Gastrocnemius medialis (tissue), 4 donors: ENCODE measurements around the gene SEMA5B. TPM values are rescaled to one million over a fixed set of nuclear protein-coding genes. Genes with fewer than 3 reads are reported as not detected.

Experiments
- ATAC-seq, 2 donors: fragments of 150-250 bp; one replicate each; pipeline ENCODE4 v1.9.1; 2016
- DNase-seq, 2 donors: peaks; one replicate each; pipeline ENCODE4 v3.0.0-alpha.2; 2019
- H3K27ac ChIP-seq, 4 donors: fragments of 200-600 bp; sonication (generic); 1 replicate in 1 of 4; 2 replicates in 3 of 4; pipeline ENCODE4 v1.5.1; 2016 to 2018; ENCODE audit warnings: mild to moderate bottlenecking in 2 of 4, moderate library complexity in 1 of 4
- H3K27me3 ChIP-seq, 3 donors: fragments of 200-600 bp; sonication (generic) in 2 of 3; 1 replicate in 1 of 3; 2 replicates in 2 of 3; pipeline versions ENCODE4 v1.5.1 to v1.6.0; 2016 to 2019; ENCODE audit warnings: mild to moderate bottlenecking in 1 of 3, moderate library complexity in 1 of 3
- H3K36me3 ChIP-seq, 2 donors: fragments of 200-600 bp; sonication (generic) in 1 of 2; one replicate each; pipeline ENCODE4 v1.5.1; 2017 to 2018
- H3K4me1 ChIP-seq, 2 donors: fragments of 200-600 bp; sonication (generic) in 1 of 2; one replicate each; pipeline ENCODE4 v1.5.1; 2016 to 2017; ENCODE audit warnings: mild to moderate bottlenecking in 2 of 2
- H3K4me3 ChIP-seq, 4 donors: fragments of 200-600 bp; sonication (generic) in 3 of 4; 1 replicate in 1 of 4; 2 replicates in 3 of 4; pipeline ENCODE4 v1.5.1; 2016 to 2019; ENCODE audit warnings: mild to moderate bottlenecking in 2 of 4
- H3K9me3 ChIP-seq, 3 donors: fragments of 200-600 bp; sonication (generic) in 2 of 3; 1 replicate in 1 of 3; 2 replicates in 2 of 3; pipeline ENCODE4 v1.5.1; 2016 to 2019
- POLR2A ChIP-seq, 2 donors: fragments of 450-650 bp; IDR thresholded peaks; one replicate each; pipeline ENCODE4 v1.6.1; 2017; ENCODE audit warnings: antibody characterized with exemption in 2 of 2, mild to moderate bottlenecking in 2 of 2, moderate library complexity in 2 of 2
- in situ Hi-C, 4 donors: fragments of 200-750 bp; cut with MboI; loops; one replicate each; pipeline versions ENCODE4 v1.15.0 to v1.8.0; 2017; ENCODE audit warnings: low sequenced_read_pairs in 4 of 4
- intact Hi-C: fragments of 100-400 bp; cut with DNase I; formaldehyde crosslinking; loops from one replicate; pipeline ENCODE4 v1.15.1; 2023; ENCODE audit warnings: low total_unique reads
- total RNA-seq, 4 donors: library from RNA; depleted of rRNA; stranded (reverse); fragments of >200 nt; gene quantifications; one replicate each; pipeline versions ENCODE4 v1.1.0 to v1.2.3, GENCODE V29; 2016
- TF ChIP-seq, protein P1 (sequence below), 5 experiments: fragments of 450-650 bp in 3 of 5; fragments of 200-600 bp in 2 of 5; sonication (generic) in 2 of 5; IDR thresholded peaks in 4 of 5; conservative IDR thresholded peaks in 1 of 5; 1 replicate in 4 of 5; 2 replicates in 1 of 5; pipeline ENCODE4 v1.5.1; 2016 to 2019; ENCODE audit warnings: antibody characterized with exemption in 5 of 5, mild to moderate bottlenecking in 3 of 5, moderate library complexity in 3 of 5

The SEMA5B gene
- total RNA-seq, 4 donors from 2014 or later: 0.10 to 0.26 TPM; not detected in 2

DNA sequence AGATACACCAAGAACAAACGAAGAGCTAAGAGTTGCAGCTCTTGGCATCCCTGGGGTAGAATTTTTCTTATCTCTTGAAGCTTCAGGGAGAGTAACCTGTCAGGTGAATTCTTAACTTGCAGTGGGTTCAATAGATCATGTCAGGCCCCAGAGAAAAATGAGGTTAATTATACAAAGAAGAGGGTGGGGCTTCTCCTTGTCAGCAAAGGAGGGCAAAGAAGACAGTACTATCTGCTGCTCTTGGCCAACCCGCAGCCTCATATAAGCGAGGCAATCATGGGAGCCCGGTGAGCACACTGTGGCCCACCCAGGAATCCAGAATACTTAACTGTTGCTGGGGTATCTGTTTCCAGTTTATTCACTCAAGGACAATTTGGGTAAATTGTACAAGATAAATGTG lies 110.2 kb downstream of the SEMA5B start:
- DNase-seq: no peak
- peaks cover 15 to 27% (median 20%) of the 10 kb centered on the region in 3 donors for H3K27me3 ChIP-seq

DNA sequence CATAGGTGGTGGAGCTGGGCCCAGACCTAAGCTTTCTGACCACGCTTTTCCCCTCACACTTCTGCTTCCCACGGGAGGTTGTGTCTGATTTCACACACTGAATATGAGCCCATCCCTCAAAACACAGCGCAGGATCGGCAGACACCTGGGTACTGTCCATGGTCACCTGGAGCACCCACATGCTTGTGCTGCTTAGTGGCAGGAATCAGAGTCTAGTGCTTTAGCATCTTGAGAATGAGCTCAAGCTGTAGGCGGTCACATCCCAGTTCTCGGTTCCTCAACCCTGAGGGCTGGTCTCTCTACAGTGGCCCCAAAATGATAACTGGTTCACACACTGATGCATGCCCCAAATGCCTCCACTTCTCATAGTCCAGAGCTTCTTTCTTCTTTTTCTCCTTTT lies 111.0 kb downstream of the SEMA5B start:
- Histone ChIP-seq H3K27ac (no peak overlapping the region), H3K4me3 (no peak overlapping the region), H3K4me1 (no peaks in the 10 kb centered on the region), H3K36me3 (no peaks in the 10 kb centered on the region), H3K27me3 (peaks cover 11 to 23% (median 13%) of the 10 kb centered on the region in 3 donors), H3K9me3 (no peaks in the 10 kb centered on the region)
- intact Hi-C loops (no loop called here), in situ Hi-C loops (no loop called here)
- TF ChIP-seq, protein P1, sequence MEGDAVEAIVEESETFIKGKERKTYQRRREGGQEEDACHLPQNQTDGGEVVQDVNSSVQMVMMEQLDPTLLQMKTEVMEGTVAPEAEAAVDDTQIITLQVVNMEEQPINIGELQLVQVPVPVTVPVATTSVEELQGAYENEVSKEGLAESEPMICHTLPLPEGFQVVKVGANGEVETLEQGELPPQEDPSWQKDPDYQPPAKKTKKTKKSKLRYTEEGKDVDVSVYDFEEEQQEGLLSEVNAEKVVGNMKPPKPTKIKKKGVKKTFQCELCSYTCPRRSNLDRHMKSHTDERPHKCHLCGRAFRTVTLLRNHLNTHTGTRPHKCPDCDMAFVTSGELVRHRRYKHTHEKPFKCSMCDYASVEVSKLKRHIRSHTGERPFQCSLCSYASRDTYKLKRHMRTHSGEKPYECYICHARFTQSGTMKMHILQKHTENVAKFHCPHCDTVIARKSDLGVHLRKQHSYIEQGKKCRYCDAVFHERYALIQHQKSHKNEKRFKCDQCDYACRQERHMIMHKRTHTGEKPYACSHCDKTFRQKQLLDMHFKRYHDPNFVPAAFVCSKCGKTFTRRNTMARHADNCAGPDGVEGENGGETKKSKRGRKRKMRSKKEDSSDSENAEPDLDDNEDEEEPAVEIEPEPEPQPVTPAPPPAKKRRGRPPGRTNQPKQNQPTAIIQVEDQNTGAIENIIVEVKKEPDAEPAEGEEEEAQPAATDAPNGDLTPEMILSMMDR (IDR thresholded peaks at IDR 0.05 in 4 of 5, conservative IDR thresholded peaks at IDR 0.05 in 1 of 5): no peak
- no peak for TF ChIP-seq POLR2A (IDR thresholded peaks at IDR 0.05)
- ATAC-seq (no peak), DNase-seq (no peak)

More for the DNA sequence above, 110.2 kb downstream of the SEMA5B start:
- intact Hi-C loops (no loop called here), in situ Hi-C loops (no loop called here)
- TF ChIP-seq, protein P1 (IDR thresholded peaks at IDR 0.05 in 4 of 5, conservative IDR thresholded peaks at IDR 0.05 in 1 of 5): no peak
- no peak for TF ChIP-seq POLR2A (IDR thresholded peaks at IDR 0.05)
- ATAC-seq: no peak
- Histone ChIP-seq H3K27ac (no peak overlapping the region), H3K36me3 (no peaks in the 10 kb centered on the region), H3K4me1 (peaks cover 0 to 3% of the 10 kb centered on the region in 2 donors), H3K9me3 (no peaks in the 10 kb centered on the region), H3K4me3 (no peak overlapping the region)

DNA sequence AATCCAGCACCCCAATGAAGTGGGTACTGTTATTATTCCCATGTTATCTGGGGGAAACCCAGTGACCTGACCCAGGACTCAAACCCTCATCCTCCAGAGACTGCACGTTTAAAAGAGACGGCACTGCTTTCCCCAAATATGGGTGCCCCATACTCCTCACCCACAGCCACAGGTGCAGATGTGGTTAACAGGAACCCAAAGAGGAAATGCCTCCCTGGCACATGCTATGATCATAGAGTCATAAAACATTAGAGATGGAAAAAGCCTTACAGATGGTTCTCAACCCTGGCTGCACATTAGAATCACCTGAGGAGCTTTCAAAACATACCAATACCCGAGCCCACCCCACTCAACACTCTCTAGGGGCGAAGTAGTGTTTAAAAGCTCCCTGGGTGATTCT lies 111.5 kb downstream of the SEMA5B start:
- Histone ChIP-seq H3K27ac (no peak overlapping the region), H3K4me3 (no peak overlapping the region), H3K9me3 (no peaks in the 10 kb centered on the region), H3K27me3 (peaks cover 9 to 18% (median 12%) of the 10 kb centered on the region in 3 donors), H3K36me3 (no peaks in the 10 kb centered on the region), H3K4me1 (no peaks in the 10 kb centered on the region)
- in situ Hi-C loops: no loop called here
- no peak for TF ChIP-seq POLR2A (IDR thresholded peaks at IDR 0.05)
- TF ChIP-seq, protein P1 (IDR thresholded peaks at IDR 0.05 in 4 of 5, conservative IDR thresholded peaks at IDR 0.05 in 1 of 5): no peak
- DNase-seq: no peak
- intact Hi-C loops: no loop called here
- no peak for ATAC-seq

DNA sequence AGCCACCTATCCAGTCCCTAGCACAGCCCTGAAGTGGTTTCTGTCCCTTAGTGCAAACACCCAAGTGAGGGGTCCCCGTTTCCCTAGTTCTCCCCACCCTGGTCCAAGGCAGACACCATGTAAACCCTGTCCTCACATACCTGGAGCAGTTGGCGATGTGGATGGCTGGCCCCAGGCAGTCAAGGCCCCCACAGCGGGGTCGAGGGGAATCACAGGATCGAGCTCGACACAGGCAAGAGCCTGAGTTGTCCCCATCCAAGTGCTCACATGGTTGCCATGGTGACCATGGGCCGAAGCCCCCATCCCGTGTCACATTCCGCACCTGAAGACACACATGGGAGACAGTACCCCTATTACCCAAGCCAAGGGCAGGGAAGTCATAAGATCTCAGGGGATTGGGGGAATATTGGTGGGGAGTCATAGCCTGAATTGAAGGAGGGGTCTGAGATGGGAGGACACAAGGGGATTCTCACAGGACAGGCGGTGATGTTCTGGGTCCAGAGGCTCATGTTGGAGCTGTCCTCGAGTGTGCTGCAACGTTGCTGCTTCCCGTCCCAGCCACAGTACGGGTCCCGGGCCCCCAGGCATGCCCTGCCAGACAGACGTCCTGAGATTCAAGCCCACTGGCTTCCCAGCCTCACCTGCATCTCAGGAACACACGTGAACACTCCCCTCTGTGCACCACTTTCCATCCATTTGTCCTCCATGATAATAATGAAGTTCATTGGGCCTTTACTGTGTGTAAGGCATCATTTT lies 112.1 kb downstream of the SEMA5B start:
- Histone ChIP-seq H3K4me1 (no peaks in the 10 kb centered on the region), H3K9me3 (no peaks in the 10 kb centered on the region), H3K27me3 (peaks cover 9 to 17% (median 12%) of the 10 kb centered on the region in 3 donors), H3K27ac (no peak overlapping the region), H3K4me3 (no peak overlapping the region), H3K36me3 (no peaks in the 10 kb centered on the region)
- intact Hi-C loops (no loop called here), in situ Hi-C loops (no loop called here)
- TF ChIP-seq, protein P1 (IDR thresholded peaks at IDR 0.05 in 4 of 5, conservative IDR thresholded peaks at IDR 0.05 in 1 of 5): no peak
- no peak for TF ChIP-seq POLR2A (IDR thresholded peaks at IDR 0.05)
- ATAC-seq (no peak), DNase-seq (no peak)
